Stromal cell of bone marrow (primary cell): ENCODE results near the gene SNAPIN.
"Not testable (repeated sequence)": the region's sequence is repeated elsewhere in the genome, so short reads cannot be mapped to it uniquely, and the experiment has no call there.

Source experiments
- DNase-seq: peaks from one replicate; pipeline ENCODE4 v3.0.0-alpha.2; 2012; ENCODE audit warnings: low read depth

Gene SNAPIN

DNA sequence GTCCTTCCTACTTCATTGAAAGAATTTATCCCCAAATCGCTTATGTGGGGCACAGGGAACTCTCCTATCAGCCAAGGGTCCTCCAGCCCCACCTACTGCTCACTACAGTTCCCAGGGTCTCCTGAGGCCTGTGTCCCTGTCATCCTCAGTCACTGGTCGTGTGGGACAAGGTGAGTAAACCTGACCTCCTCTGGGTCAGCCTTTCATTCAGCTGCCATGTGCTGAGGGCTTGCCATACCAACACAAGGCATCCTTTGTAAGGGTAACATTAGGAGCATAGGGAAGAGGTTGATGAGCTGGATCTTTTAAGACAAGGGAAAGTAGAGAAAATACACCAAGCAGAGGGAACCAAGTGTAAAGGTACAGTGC, 11.2 kb upstream of the SNAPIN start:
- no peak for DNase-seq

DNA sequence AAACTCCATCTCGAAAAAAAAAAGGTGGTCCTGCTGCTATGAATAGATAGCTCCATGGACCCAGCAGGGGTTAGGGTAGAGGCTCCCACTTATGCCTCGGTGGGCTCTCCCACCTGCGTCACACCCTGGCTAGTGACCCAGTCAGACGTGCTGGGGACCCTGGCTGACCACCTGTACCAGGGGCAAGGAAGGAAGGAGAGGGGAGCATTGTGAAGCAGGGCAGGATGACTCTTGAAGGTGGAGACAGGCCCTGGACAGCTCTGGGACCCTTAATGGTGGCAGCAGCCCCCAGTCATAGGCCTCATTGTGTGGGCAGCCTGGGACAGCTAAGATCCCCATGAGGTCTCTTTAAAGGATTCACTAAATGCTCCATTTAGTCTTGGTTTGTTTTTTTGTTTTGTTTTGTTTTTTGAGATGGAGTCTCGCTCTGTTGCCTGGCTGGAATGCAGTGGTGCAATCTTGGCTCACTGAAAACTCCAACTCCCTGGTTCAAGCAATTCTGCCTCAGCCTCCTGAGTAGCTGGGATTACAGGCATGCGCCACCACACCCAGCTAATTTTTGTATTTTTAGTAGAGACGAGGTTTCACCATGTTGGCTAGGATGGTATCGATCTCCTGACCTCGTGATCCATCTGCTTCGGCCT, 10.4 kb upstream of the SNAPIN start:
- no peak for DNase-seq

DNA sequence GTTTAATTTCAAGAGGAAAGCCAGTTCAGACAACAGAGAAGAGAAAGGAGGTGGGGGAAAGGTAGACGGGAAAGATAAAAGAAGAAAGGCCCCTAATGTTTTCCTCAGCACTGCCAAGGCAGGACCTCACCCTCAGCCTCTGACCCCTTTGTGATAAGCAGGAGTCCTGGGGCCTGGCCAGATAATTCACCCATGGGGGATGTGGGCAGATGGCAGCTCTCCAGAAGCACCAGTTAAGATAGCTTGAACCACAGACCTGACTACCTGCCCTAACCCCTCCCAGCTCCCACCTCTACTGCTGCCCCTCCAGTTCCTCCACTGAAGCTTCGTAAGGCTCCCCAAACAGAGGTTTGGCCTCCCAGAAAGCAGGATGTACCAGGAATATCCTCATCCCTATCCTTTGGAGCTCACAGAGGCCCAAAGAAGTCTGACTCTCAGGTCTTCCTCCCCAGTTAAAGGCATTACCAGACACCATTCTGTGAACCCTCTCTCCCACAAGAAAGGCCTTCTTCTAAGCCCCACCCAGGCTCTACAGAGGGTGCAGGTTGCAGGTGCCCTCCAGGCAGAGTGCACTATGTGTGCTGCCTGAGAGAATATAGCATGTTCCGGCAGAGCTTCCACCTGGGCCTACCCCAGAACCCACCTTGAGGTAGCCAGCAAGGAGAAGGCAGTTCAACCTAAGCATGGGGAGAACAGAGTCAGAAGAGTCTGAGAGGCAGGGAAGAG, 9.2 kb upstream of the SNAPIN start:
- DNase-seq, result no peak

DNA sequence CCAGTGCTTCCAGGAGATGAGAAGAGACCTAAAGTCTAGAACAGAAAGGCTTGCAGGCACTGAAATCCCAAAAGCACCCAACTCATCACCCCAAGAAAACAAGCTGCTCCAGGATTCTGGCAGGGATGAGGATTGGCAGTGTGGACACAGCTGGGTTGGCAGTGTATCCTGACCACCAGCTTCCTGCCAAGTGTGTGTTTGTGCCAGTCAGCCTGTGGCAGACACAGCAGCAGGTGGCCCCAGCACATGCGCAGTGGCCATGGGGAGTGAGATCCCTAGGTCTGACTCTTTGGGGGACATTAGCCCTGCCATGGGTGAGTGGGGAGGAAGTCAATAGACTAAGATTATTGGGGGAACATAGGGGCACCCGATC, 8.7 kb upstream of the SNAPIN start:
- no peak for DNase-seq

DNA sequence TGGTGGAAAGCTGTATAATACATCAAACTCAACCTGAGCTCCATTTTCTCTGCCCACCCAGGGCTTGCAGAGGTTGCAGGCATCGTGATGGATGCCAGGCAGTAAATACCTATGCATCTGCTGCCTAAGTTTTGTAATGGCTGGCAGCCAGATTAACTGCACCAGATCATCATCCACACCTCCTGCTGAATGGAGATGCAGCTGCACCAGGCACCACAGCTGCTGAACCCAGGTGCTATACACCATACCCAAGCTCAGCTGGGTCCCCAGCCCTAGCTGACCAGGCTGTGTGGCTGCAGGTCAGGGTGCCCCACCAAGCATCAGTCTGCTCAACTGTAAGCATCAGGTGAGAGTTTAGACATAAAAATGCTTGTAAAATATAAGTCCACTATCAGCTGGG, 6.7 kb upstream of the SNAPIN start:
- DNase-seq, result no peak

DNA sequence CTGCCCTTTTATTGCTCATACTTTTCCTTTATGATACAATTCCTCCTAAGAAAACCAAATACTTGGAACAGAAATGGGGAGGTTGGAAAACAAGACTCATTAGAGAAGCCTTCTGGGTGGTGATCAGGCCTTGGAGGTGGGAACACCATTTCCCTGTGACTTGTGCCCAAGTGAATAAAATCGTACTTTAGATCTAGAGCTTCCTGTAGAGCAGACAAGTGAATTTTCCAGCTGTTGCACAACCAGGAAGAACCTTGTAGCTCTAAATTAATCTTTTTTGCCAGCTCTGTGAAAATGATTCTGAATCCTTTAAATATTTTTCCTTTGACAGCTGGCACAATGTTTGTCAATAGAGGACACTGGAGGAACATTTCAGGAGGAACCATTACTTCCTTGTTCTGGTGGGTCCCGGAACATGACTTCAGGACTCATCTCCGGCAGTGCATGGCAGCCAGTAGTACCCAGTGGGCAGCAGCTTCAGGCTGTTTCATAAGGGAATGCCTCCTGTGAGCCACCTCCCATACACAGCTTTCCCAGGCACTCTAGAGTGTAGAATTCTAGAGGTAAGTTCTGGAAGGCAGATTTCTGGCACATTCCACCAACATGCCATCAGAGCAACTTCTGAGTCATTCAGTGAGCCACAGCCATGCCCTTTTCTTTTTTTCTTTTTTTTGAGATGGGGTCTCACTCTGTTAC, 5.5 kb upstream of the SNAPIN start:
- no peak for DNase-seq

DNA sequence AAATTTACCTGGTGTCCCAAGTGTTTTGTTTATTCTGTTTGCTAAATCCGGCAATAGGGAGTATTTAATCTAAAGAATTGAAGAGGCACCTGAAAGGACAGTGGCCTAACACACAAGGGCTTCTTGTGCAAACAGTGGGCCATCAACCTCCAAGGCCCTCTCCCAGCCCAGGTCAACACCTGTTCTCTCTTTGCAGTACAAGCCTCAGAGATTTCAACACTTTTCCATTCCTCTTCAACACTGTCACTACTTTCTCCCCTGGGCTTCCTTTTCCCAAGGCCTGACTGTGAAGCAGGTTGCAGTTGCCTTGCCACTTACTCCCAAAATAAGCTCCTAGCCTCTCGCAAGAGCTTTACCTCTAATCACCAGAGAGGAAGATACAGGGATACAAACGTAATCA, 3.2 kb upstream of the SNAPIN start:
- no peak for DNase-seq

DNA sequence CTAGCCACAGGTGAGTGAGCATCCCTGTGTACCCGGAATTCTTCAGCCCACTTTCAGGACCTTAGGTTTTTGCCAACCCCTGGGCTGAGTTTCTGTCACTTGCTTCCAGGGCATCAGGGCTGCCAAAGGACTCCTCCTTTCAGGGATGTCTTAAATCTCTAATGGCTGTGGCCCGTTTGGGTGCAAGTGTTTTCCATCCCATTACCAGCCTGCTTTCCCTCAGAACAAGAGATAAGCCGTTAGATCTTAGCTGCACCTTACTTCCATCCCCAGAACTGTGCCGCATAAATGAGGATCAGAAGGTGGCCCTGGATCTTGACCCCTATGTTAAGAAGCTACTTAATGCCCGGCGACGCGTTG, 652 bp downstream of the SNAPIN start:
- DNase-seq, result no peak

DNA sequence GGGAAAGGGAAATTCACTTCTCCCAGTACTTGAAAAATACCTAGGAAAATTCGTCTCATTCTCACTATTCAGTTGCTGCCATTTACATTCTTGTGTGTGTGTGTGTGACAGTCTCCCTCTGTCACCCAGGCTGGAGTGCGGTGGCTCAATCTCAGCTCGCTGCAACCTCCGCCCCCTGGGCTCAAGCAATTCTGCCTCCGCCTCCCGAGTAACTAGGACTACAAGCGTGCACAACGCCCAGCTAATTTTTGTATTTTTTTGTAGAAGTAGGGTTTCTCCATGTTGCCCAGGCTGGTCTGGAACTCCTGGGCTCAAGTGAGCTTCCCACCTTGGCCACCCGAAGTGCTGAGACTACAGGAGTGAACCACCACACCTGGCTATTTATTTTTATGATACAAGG, 1.2 kb downstream of the SNAPIN start:
- no peak for DNase-seq

DNA sequence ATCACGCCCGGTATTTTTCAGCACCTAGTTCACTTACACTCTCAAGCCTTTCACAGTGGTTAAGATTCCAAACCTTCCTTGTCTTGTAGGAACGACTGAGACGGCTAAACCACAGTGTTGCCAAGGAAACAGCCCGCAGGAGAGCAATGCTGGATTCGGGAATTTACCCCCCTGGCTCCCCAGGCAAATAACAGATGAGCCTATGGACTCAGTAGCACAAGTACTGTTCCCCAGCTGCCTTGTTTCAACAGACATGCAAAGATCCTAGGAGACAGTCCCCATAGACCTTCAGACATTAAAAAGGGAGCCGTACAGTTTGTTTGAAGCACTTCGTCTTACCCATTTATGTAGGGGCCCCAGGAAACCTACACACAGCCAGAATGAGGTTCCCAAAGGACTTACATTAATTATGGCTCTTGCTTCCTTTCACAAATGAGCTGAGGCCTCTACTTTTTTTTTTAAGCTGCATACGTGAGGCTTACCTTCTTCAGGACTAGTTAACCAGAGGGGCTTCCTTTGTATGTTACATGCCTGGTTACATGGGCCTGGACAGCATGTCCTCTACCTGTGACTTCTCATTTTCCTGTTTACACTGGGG, 2.7 kb downstream of the SNAPIN start:
- no peak for DNase-seq

DNA sequence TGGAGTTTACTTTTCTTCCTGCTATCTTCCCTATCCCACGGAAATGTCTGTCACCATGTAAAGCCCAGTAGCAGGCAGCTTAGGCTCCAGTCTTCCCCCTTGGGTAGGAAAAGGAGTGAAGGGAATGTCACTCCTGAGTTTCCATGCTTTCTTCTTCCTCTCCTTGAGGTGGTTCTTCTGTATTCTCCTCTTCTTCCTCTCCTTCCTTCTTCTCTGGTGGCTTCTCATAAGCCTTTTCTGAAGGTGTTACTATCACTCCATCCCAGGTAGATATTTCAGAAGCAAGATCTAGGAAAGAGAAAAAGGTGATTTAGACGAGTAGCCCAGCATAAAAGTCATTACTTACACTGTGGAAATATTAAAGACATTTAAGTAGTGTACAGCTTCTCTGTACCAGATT, 3.8 kb downstream of the SNAPIN start:
- no peak for DNase-seq

DNA sequence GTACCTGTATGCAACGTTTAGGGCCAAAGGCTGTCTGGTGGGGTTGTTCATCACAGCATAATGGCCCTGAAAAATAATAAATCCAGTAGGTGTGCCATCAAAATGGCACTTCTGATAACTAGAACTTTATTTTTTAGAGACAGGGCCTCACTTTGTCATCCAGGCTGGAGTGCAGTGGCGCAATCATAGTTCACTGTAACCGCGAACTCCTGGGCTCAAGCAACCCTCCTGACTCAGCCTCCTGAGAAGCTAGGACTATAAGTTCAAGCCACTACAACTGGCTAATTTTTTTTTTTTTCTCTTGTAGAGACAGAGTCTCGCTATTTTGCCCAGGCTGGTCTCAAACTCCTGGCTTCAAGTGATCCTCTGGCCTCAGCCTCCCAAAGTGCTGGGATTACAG, 4.7 kb downstream of the SNAPIN start:
- no peak for DNase-seq

DNA sequence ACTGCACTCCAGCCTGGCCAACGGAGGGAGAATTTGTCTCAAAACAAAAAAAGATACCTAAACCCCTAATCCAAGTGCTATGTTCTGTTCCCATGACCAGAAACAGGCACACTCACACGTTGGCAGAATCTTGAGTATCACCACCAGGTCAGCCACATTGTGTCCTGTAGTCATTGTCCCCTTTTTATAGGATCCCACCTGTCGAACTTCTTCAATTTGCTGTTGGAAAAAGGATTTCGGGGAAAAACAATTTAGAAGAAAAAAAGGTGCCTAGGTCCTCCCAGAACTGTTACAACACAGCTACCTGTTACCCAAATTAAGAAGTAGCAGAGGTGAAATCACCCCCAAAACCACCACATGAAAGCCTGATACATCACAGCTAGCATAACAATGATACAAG, 8.9 kb downstream of the SNAPIN start:
- DNase-seq, result no peak

DNA sequence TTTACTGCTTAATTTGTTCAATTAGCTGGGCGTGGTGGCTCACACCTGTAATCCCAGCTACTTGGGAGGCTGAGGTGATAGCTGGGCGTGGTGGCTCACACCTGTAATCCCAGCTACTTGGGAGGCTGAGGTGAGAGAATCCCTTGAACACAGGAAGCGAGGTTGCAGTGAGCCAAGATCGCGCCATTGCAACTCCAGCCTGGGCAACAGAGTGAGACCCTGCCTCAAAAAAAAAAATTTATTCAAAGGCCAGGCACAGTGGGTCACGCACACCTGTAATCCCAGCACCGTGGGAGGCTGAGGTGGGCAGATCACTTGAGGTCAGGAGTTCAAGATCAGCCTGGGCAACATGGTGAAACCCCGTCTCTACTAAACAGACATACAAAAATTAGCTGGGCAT, 10.2 kb downstream of the SNAPIN start:
- not testable (repeated sequence) for DNase-seq

DNA sequence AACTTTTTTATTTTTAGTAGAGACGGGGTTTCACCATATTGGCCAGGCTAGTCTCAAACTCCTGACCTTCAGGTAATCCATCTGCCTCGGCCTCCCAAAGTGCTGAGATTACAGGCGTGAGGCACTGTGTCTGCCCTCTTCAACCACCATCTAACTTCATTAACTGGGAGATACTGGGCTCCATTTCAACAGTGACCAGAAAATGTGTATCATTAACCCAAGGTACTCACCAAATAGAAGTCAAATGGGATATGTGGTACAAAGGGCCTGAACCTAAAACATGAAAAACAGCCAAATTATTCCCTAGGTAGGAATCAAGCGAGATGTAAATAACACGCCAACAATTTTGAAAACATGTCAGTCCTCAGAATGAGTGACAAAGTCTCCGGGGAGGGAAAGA, 11.1 kb downstream of the SNAPIN start:
- no peak for DNase-seq

DNA sequence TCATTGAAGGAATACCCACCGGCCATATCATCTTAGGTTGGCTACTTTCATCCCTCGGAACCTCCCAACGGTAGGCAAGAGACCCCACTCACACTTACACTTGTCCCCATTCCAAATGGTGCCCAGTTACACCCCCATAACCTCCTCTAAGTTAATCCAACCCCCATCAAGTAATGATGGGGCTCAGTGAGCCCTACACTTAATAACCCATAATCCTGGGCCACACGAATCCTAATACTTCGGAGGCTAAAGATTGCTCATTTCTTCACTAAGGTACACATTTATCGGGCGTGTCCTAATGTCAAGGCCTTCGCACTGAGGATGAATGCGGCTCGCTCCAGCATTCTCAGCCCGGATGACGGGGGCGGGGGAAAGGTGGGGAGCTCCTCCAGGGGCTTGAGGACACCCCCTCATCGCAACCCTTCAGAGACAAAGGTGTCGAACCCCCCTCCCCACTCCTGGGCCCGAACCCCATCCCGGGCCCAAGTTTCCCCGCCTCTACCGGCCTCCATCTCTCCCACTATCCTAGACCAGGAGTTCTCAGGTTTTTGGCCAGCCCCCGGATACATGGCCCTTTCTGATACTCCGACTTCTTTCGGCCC, 11.9 kb downstream of the SNAPIN start:
- no peak for DNase-seq

DNA sequence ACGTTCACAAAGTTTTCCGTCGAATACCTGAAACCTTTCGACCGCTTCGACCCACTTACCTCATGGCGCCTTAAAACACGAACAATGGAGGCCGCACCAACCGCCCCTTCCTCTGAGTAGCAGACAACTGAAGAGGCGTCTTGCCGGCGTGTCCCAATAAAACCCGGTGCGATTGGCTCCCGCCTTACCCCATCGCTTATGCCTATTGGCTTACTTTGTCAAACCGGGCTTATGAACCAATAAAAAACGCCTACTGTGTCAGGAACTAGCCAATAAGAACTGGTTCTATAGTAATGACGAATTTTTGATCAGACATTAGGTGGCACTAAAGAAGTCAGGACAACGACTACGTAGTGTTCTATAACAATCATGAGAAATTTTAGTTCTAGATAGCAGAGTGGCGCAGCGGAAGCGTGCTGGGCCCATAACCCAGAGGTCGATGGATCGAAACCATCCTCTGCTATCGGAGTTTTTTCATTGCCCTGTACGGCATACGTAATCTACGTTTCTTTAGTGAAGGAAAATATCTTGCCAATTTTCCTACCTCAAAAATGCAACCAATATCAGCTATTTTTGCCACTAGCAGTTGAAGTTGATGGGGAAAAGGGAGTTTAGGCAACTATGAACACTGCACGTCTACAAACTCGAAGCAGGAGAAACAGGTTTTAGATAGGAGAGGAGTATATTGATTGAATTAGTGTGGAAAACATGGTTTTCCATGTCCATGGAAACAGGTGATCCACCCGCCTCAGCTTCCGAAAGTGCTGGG, 12.5 kb downstream of the SNAPIN start, which contains the start of gene ILF2:
Gene ILF2, minus strand, starts transcription at position 135 of the 769 bp plus-strand sequence. Its CDS starts 71 bp downstream, at position 64.
- DNase-seq, result peak; percentile 99

DNA sequence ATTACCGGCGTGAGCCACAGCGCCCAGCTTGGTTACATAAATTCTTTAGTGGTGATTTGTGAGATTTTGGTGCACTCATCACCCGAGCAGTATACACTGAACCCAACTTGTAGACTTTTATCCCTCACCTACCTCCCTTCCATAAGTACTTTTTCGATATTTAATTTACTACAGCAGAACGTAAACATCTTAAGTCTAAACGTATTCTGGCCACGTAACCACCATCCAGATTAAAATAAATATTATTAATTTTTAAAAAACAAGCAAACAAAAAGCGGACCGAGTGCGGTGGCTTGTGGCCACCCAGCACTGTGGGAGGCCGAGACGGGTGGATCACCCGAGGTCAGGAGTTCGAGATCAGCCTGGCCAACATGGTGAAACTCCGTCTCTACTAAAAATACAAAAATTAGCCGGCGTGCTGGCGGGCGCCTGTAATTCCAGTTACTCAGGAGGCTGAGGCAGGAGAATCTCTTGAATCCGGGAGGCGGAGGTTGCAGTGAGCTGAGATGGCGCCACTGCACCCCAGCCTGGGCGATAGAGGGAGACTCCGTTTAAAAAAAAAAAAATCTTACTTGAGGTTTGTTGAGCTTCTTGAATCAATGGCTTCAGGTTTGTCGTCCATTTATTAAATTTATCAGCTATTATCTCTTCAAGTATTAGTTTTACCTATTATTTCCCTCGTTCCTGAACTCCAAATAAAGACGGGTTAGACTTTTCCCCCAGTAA, 13.3 kb downstream of the SNAPIN start:
- DNase-seq, result not testable (repeated sequence)

DNA sequence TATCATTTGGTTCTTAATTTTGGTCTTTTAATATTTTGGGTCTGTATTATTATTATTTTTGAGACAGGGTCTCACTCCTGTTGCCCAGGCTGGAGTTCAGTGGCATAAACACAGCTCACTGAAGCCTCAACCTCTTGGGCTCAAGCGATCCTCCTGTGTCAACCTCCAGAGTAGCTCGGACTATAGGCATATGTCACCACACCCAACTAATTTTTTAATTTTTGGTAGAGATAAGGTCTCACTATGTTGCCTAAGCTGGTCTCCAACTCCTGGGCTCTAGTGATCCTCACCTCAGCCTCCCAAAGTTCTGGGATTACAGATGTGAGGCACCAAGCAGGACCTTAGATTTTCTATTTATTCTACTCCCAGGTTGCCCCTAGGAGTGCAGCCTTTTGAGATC, 15.0 kb downstream of the SNAPIN start:
- no peak for DNase-seq

DNA sequence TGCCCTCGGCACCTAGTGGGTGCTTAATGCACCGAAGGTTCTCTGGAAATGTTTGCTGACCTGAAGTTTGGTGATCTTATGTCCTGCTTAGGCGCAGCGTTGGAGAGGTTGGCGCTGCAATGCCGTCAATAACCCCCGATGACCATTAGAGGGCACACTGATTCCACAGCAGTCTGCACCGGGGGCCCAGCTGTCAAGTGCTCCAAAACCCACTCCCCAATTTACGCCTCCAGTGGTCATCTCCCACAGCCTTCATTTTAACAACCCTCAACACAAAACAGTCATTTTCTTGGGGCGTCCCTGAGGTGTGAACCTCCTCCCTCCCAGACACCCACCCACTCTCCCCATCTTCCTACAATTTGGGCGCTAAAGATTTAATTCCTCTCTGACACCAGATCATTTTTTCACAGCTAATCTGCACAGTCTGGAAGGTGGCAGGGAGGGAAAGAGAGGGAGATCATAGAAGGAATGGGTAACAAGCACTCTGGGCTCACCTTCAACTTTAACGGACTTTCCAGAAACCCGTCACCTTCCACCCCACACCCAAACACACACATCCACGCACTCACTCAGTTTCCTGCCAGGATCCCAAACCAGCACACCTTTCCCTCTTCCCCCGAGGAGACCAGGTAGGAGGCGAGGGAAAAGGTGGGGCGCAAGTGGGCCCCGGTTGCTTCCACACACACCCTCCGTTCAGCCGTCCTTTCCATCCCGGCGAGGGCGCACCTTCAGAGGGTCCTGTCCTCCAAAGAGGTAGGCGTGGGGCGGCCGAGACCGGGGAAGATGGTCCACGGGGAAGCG, 19.4 kb downstream of the SNAPIN start:
- no peak for DNase-seq
